ENCODE results near the gene CAMK4.

GRCh38 chr5:111530298-111530740, 306.1 kb downstream of the CAMK4 start:
- TF ChIP-seq ZNF211 (tag by site-specific recombination; IDR thresholded peaks at IDR 0.05; ENCODE audit: low read depth): no peak
- no peak for TF ChIP-seq ZNF549 (tag by site-specific recombination; IDR thresholded peaks at IDR 0.05)
- TF ChIP-seq ZNF112 (tag by site-specific recombination; IDR thresholded peaks at IDR 0.05): no peak
- TF ChIP-seq KLF10 (tag by site-specific recombination; IDR thresholded peaks at IDR 0.05): no peak
- no peak for TF ChIP-seq ZNF777 (tag by site-specific recombination; IDR thresholded peaks at IDR 0.05; ENCODE audit: borderline replicate concordance)
- TF ChIP-seq, protein P1, sequence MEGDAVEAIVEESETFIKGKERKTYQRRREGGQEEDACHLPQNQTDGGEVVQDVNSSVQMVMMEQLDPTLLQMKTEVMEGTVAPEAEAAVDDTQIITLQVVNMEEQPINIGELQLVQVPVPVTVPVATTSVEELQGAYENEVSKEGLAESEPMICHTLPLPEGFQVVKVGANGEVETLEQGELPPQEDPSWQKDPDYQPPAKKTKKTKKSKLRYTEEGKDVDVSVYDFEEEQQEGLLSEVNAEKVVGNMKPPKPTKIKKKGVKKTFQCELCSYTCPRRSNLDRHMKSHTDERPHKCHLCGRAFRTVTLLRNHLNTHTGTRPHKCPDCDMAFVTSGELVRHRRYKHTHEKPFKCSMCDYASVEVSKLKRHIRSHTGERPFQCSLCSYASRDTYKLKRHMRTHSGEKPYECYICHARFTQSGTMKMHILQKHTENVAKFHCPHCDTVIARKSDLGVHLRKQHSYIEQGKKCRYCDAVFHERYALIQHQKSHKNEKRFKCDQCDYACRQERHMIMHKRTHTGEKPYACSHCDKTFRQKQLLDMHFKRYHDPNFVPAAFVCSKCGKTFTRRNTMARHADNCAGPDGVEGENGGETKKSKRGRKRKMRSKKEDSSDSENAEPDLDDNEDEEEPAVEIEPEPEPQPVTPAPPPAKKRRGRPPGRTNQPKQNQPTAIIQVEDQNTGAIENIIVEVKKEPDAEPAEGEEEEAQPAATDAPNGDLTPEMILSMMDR (tag by site-specific recombination; IDR thresholded peaks at IDR 0.05): no peak
- TF ChIP-seq KLF8 (tag by site-specific recombination; IDR thresholded peaks at IDR 0.05): no peak
- no peak for TF ChIP-seq ZNF677 (tag by site-specific recombination; IDR thresholded peaks at IDR 0.05)
- TF ChIP-seq ZBTB1 (tag by site-specific recombination; IDR thresholded peaks at IDR 0.05): no peak
- TF ChIP-seq ZNF138 (tag by site-specific recombination; IDR thresholded peaks at IDR 0.05; ENCODE audit: borderline replicate concordance): no peak

Data from HEK293 (cell line).